Kidney epithelial cell (primary cell): ENCODE results near the gene SORCS2. TPM values are rescaled to one million over a fixed set of nuclear protein-coding genes. Genes with fewer than 3 reads are reported as not detected.

Source experiments
- DNase-seq: peaks from one replicate; pipeline ENCODE4 v3.0.0-alpha.2; 2010; ENCODE audit warnings: low read depth
- H3K27me3 ChIP-seq: 2 replicates; pipeline ENCODE4 v1.6.0; 2011; ENCODE audit warnings: low read length; ENCODE audit not compliant: control insufficient read depth, insufficient read depth
- H3K36me3 ChIP-seq: 2 replicates; pipeline ENCODE4 v1.5.1; 2011; ENCODE audit warnings: low read length; ENCODE audit not compliant: control insufficient read depth, insufficient read depth
- H3K4me3 ChIP-seq: 2 replicates; pipeline ENCODE4 v1.5.1; 2011; ENCODE audit warnings: low read depth, mild to moderate bottlenecking, control low read depth, low read length
- total RNA-seq: library from RNA; depleted of rRNA; stranded (reverse); fragments of >200 nt; gene quantifications from 2 replicates; pipeline ENCODE4 v1.2.3, GENCODE V29; 2015
- TF ChIP-seq, protein P1 (sequence below): IDR thresholded peaks from 2 replicates; pipeline ENCODE4 v1.5.1; 2011; ENCODE audit warnings: mild to moderate bottlenecking, moderate library complexity, low read length, control low read depth, inconsistent platforms; ENCODE audit not compliant: insufficient read depth, poor library complexity, severe bottlenecking

SORCS2 gene
- total RNA-seq, 1 donor from 2014 or later, result 1.4 TPM

DNA sequence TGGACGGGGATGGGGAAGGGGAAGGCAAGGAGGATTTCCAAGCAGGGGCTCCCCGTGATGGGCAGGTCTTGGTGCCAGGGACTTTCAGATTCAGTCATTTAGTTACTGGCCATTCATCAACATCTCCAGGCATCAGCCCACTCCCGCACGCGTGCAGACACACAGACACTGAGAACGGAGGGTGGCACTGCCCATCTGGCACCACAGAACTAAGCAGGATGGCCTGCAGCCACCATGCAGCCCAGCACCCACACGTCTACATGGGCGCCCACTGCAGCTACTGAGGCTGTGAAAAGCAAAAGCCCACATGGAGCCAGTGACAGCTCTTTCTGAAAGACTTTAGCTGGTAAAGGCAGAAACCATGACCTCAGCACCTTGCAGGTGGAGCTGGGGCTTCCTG, 418.5 kb downstream of the SORCS2 start:
- TF ChIP-seq, protein P1, sequence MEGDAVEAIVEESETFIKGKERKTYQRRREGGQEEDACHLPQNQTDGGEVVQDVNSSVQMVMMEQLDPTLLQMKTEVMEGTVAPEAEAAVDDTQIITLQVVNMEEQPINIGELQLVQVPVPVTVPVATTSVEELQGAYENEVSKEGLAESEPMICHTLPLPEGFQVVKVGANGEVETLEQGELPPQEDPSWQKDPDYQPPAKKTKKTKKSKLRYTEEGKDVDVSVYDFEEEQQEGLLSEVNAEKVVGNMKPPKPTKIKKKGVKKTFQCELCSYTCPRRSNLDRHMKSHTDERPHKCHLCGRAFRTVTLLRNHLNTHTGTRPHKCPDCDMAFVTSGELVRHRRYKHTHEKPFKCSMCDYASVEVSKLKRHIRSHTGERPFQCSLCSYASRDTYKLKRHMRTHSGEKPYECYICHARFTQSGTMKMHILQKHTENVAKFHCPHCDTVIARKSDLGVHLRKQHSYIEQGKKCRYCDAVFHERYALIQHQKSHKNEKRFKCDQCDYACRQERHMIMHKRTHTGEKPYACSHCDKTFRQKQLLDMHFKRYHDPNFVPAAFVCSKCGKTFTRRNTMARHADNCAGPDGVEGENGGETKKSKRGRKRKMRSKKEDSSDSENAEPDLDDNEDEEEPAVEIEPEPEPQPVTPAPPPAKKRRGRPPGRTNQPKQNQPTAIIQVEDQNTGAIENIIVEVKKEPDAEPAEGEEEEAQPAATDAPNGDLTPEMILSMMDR, result no peak
- Histone ChIP-seq H3K27me3 (no peaks in the 10 kb centered on the region), H3K36me3 (no peaks in the 10 kb centered on the region), H3K4me3 (no peak overlapping the region)
- no peak for DNase-seq

DNA sequence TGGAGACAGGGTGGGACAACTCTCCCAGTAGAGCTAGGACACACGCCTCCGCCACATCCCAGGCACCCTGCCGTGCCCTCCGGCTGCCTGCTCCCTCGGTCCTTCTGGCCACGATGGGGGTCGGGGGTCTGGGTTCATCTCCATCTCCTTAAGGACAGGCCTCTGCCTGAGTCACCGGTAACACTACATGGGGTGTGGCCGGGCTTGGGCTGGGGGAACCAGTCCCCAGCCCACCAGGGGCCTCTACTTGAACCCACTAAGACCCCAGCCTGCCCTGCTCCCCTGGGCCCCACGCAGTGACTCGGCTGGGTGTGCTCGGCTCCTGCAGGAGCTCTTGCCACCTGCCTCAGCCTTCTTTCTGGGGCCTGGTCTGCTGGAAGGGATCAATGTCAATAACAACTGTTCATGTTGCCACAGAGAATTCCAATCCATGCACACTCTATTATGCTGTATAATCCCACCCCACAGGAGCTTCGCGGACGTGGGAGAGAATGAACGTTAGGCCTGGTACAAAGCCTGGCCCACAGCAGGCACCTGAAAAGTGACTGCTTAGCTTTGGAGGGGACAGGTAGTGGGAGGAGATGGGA, 420.1 kb downstream of the SORCS2 start:
- TF ChIP-seq, protein P1, result no peak
- no peaks in the 10 kb centered on the region for H3K27me3 ChIP-seq
- H3K36me3 ChIP-seq, result no peaks in the 10 kb centered on the region

DNA sequence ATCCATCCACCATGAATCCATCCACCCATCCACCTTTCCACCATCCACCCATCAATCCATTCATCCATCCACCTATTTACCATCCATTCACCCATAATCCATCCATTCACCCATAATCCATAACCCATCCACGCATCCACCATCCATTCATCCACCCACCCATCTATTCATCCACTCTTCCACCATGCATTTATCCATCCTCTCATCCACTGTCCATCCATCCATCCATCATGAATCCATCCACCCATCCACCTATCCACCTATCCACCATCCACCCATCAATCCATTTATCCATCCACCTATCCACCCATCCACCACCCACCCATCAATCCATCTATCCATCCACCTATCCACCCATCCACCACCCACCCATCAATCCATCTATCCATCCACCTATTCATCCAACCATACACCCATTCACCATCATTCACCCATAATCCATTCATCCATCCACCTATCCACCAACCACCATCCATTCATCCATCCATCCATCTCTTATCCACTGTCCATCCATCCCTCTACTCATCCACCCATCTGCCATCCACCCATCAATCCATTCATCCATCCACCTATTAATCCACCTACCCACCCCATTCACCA, 422.1 kb downstream of the SORCS2 start:
- no peak overlapping the region for H3K4me3 ChIP-seq
- no peaks in the 10 kb centered on the region for H3K27me3 ChIP-seq
- DNase-seq, result no peak
- TF ChIP-seq, protein P1, result no peak
- no peaks in the 10 kb centered on the region for H3K36me3 ChIP-seq

More for the DNA sequence above, 420.1 kb downstream of the SORCS2 start:
- no peak overlapping the region for H3K4me3 ChIP-seq
- DNase-seq, result no peak

DNA sequence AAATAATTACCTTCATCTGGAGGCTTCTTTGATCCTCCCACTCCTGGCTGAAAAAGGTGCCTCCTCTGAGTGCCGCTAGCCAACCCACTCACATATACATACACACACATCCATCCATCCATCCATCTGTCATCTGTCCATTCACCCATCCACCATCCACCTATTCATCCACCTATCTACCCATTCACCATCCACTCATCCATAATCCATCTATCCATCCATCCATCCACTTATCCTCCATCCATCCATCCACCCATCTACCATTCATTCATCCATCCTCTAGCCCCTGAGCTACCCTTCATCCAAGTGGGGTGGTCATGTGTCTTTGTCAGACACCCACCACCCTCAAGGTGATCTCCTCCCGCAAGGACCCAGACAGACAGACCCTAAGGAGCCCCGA, 423.9 kb downstream of the SORCS2 start:
- Histone ChIP-seq H3K27me3 (no peaks in the 10 kb centered on the region), H3K4me3 (no peak overlapping the region), H3K36me3 (no peaks in the 10 kb centered on the region)
- TF ChIP-seq, protein P1, result no peak
- no peak for DNase-seq

DNA sequence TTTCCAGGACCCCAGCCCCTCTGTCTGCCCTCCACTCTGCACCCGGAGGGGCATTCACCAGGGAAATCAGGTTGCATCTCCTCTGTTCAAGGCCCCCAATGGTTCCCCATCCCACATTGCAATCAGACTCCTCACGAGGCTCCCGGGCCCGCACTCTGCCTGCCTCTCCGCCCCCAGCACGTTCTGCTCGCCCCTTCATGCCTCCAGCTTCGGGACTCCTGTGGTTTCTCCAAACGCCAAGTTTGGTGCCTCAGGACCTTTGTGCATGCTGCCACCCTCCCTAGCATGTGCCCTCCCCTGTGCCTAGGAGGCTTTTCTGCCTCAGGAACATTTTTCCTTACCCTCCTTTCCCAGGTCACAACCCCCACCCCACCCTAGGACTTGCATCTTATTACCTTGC, 426.0 kb downstream of the SORCS2 start:
- DNase-seq, result no peak
- TF ChIP-seq, protein P1, result no peak

More for the DNA sequence above, 426.0 kb downstream of the SORCS2 start:
- Histone ChIP-seq H3K4me3 (no peak overlapping the region), H3K27me3 (no peaks in the 10 kb centered on the region), H3K36me3 (no peaks in the 10 kb centered on the region)
